ENCODE data around the gene IL20RA. TPM values are rescaled to one million over a fixed set of nuclear protein-coding genes. Genes with fewer than 3 reads are reported as not detected.

Gene IL20RA
- total RNA-seq, 2 experiments from 2014 or later = not detected

DNA sequence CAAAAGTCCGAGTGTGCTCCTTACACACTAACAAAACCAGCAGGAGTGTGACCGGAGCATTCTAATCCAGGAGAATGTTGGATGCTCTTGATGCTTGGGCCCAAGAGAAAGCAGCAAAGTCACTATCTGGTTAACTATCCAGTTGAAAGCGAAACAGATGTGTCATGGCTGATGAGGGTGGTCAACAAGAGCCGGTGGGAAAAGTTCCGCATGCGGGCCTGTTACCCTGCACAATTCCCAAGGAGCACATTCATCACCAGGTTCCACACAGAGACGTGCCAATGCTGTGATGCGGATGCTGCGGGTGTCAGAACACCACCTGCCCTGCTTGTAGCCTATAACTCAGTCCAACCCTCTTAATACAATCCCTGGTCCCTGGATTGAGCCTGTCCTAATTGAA lies 38.7 kb downstream of the IL20RA start:
- DNase-seq = no peak
- no peak overlapping the region for H3K4me3 Mint-ChIP-seq
- H3K36me3 Mint-ChIP-seq (ENCODE audit: low read depth) = no peaks in the 10 kb centered on the region
- ATAC-seq = no peak
- intact Hi-C loops (cut with micrococcal nuclease) = no loop called here
- no peaks in the 10 kb centered on the region for H3K4me1 Mint-ChIP-seq (ENCODE audit: low read depth)
- no peaks in the 10 kb centered on the region for H3K9me3 Mint-ChIP-seq
- TF ChIP-seq, protein P1, sequence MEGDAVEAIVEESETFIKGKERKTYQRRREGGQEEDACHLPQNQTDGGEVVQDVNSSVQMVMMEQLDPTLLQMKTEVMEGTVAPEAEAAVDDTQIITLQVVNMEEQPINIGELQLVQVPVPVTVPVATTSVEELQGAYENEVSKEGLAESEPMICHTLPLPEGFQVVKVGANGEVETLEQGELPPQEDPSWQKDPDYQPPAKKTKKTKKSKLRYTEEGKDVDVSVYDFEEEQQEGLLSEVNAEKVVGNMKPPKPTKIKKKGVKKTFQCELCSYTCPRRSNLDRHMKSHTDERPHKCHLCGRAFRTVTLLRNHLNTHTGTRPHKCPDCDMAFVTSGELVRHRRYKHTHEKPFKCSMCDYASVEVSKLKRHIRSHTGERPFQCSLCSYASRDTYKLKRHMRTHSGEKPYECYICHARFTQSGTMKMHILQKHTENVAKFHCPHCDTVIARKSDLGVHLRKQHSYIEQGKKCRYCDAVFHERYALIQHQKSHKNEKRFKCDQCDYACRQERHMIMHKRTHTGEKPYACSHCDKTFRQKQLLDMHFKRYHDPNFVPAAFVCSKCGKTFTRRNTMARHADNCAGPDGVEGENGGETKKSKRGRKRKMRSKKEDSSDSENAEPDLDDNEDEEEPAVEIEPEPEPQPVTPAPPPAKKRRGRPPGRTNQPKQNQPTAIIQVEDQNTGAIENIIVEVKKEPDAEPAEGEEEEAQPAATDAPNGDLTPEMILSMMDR (IDR thresholded peaks at IDR 0.05) = no peak
- POLR2A ChIA-PET = no interaction called here
- peaks cover 19% of the 10 kb centered on the region for H3K27me3 Mint-ChIP-seq
- CTCF ChIA-PET = no interaction called here
- no peak overlapping the region for H3K27ac Mint-ChIP-seq

DNA sequence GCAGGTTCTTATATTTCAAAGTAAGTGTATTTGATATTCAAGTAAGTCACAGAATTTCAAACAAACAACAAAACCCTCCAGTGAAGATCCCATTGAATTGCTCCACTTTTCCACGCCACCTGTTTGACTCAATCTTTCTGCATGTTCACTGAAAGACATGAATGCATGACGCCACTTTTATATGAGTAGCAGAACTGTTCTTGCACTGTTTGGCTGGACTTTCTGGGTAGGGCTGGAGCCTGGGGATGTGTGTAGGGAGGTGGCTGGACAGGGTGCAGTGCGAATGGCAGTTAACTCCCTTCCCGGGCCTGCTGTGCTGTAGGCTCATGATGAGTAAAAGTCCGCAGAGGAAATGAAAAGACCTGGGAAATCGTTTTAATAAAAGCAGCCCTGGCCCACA lies 39.7 kb downstream of the IL20RA start:
- ChIA-PET POLR2A (interaction anchor here (0.7 kb wide), 1 partner anchor 845 kb away, joined by 3 read pairs; no protein-coding TSS in a partner anchor), CTCF (no interaction called here)
- no peak overlapping the region for H3K4me3 Mint-ChIP-seq
- no peak for DNase-seq
- no peaks in the 10 kb centered on the region for H3K9me3 Mint-ChIP-seq
- TF ChIP-seq, protein P1 (IDR thresholded peaks at IDR 0.05) = no peak
- intact Hi-C loops (cut with micrococcal nuclease) = no loop called here
- no peak overlapping the region for H3K27ac Mint-ChIP-seq
- no peaks in the 10 kb centered on the region for H3K36me3 Mint-ChIP-seq (ENCODE audit: low read depth)
- ATAC-seq = no peak
- peaks cover 18% of the 10 kb centered on the region for H3K27me3 Mint-ChIP-seq
- H3K4me1 Mint-ChIP-seq (ENCODE audit: low read depth) = no peaks in the 10 kb centered on the region

- no peak overlapping the region for H3K4me3 Mint-ChIP-seq
- peaks cover 19% of the 10 kb centered on the region for H3K27me3 Mint-ChIP-seq
- H3K27ac Mint-ChIP-seq = no peak overlapping the region
- no peaks in the 10 kb centered on the region for H3K36me3 Mint-ChIP-seq (ENCODE audit: low read depth)
- ATAC-seq = no peak
- DNase-seq = no peak
- TF ChIP-seq, protein P1 (IDR thresholded peaks at IDR 0.05) = no peak
- CTCF ChIA-PET = interaction anchor here (1.3 kb wide), 1 partner anchor 74 kb away, joined by 3 read pairs; no protein-coding TSS in a partner anchor
- intact Hi-C loops (cut with micrococcal nuclease) = no loop called here
- POLR2A ChIA-PET = no interaction called here
- H3K9me3 Mint-ChIP-seq = no peaks in the 10 kb centered on the region
- H3K4me1 Mint-ChIP-seq (ENCODE audit: low read depth) = no peaks in the 10 kb centered on the region
These were observed 42.3 kb downstream of the IL20RA start for GRCh38 chr6:137002505-137002904.

GRCh38 chr6:137001977-137002302 lies 42.8 kb downstream of the IL20RA start:
- ChIA-PET CTCF (no interaction called here), POLR2A (no interaction called here)
- DNase-seq = no peak
- peaks cover 17% of the 10 kb centered on the region for H3K27me3 Mint-ChIP-seq
- intact Hi-C loops (cut with micrococcal nuclease) = no loop called here
- H3K36me3 Mint-ChIP-seq (ENCODE audit: low read depth) = no peaks in the 10 kb centered on the region
- no peak for ATAC-seq
- no peak overlapping the region for H3K4me3 Mint-ChIP-seq
- TF ChIP-seq, protein P1 (IDR thresholded peaks at IDR 0.05) = no peak
- no peaks in the 10 kb centered on the region for H3K4me1 Mint-ChIP-seq (ENCODE audit: low read depth)
- H3K9me3 Mint-ChIP-seq = no peaks in the 10 kb centered on the region
- no peak overlapping the region for H3K27ac Mint-ChIP-seq

DNA sequence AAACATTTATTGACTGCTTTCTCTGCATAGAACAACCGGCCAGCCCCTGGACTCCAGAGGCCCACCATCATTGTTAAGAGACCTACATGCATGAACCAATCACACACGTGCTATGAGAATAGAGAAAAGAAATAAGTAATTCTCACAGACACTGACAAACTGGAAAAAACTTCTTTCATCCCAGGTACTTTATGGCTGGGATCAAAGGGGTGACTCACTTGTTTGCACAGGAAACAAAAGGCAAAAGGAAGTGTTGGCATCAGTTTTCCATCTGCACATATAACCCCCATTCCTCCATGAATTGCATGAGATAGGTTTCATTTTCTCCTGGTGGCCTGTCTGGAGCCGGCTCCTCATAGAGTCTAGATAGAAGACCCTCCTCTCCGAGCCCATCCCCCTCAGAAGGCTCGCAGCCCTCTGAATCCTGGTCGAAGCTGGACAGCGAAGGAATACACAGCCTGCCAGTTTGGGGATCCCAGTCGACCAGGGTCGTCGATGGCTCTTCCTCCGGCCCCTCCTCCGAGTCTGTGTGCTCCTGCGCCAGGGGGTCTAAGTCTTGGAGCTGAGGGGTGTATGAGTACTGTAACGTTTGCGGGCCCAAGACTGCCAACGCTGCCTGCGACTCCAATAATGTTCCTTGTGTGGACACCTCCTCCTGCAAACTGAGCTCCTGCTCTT lies 43.3 kb downstream of the IL20RA start:
- intact Hi-C loops (cut with micrococcal nuclease) = no loop called here
- ChIA-PET POLR2A (no interaction called here), CTCF (no interaction called here)
- DNase-seq = no peak
- Mint-ChIP-seq H3K27me3 (peaks cover 16% of the 10 kb centered on the region), H3K4me1 (ENCODE audit: low read depth) (no peaks in the 10 kb centered on the region), H3K27ac (no peak overlapping the region), H3K9me3 (no peaks in the 10 kb centered on the region), H3K36me3 (ENCODE audit: low read depth) (no peaks in the 10 kb centered on the region), H3K4me3 (no peak overlapping the region)
- TF ChIP-seq, protein P1 (IDR thresholded peaks at IDR 0.05) = no peak
- no peak for ATAC-seq

Measured in activated CD8-positive, alpha-beta T cell treated with anti-CD3 and anti-CD28 coated beads for 36 hours (primary cell).